H1 (cell line): Measurements from ENCODE around the gene CKLF. TPM values are rescaled to one million over a fixed set of nuclear protein-coding genes. Genes with fewer than 3 reads are reported as not detected.
A peak's percentile ranks its signal among the peaks of the same experiment; 100 is the strongest.

Source experiments
- CTCF ChIA-PET: fragments of 300-600 bp; sonication (Branson Sonifier 250); formaldehyde crosslinking; loops from one replicate; lab custom pipeline; 2021; ENCODE audit not compliant: partially characterized antibody; lab: Charles Lee
- POLR2A ChIA-PET: fragments of 300-600 bp; sonication (Branson Sonifier 250); formaldehyde crosslinking; loops from one replicate; lab custom pipeline; 2021; ENCODE audit warnings: inconsistent platforms; ENCODE audit not compliant: partially characterized antibody; lab: Charles Lee
- DNase-seq, 2 experiments: peaks; one replicate each; pipeline versions ENCODE4 v3.0.0 to v3.0.0-alpha.2; 2010 to 2022; ENCODE audit warnings: low spot score in 2 of 2, low read depth in 1 of 2, mixed read lengths in 1 of 2
- FAIRE-seq: peaks from 2 replicates; lab custom pipeline; 2011; peaks lifted over from hg19 to GRCh38; lab: Jason Lieb, UNC
- H2AFZ ChIP-seq: 2 replicates; pipeline ENCODE4 v1.8.1; 2012; ENCODE audit warnings: low read length, inconsistent platforms
- H2AK5ac ChIP-seq: 2 replicates; pipeline ENCODE4 v1.6.1; 2013; ENCODE audit warnings: low read depth, low read length
- H2BK120ac ChIP-seq: replicated peaks from 2 replicates; pipeline ENCODE3; 2013; ENCODE audit warnings: low read depth, low read length, inconsistent platforms
- H2BK12ac ChIP-seq: 2 replicates; pipeline ENCODE4 v1.6.1; 2013; ENCODE audit warnings: low read depth, low read length
- H2BK15ac ChIP-seq: 2 replicates; pipeline ENCODE4 v1.6.1; 2013; ENCODE audit warnings: low read length
- H2BK20ac ChIP-seq: 2 replicates; pipeline ENCODE4 v1.6.1; 2013; ENCODE audit warnings: low read length
- H2BK5ac ChIP-seq: 2 replicates; pipeline ENCODE4 v1.6.1; 2013; ENCODE audit warnings: low read depth, low read length
- H3K14ac ChIP-seq: 2 replicates; pipeline ENCODE4 v1.6.1; 2013; ENCODE audit warnings: inconsistent platforms; ENCODE audit not compliant: insufficient read length
- H3K18ac ChIP-seq: 2 replicates; pipeline ENCODE4 v1.6.1; 2013; ENCODE audit warnings: low read length; ENCODE audit errors: extremely low read depth
- H3K23ac ChIP-seq: 2 replicates; pipeline ENCODE4 v1.6.1; 2013; ENCODE audit warnings: inconsistent platforms; ENCODE audit not compliant: insufficient read length
- H3K23me2 ChIP-seq: 2 replicates; pipeline ENCODE4 v1.6.1; 2013; ENCODE audit warnings: low read depth, low read length
- H3K27ac ChIP-seq: 2 replicates; pipeline ENCODE4 v1.6.1; 2011; ENCODE audit warnings: low read depth, low read length, inconsistent platforms
- H3K27me3 ChIP-seq, 4 experiments: replicated peaks in 1 of 4; 1 replicate in 1 of 4; 2 replicates in 3 of 4; pipeline versions ENCODE4 v1.6.1 to v1.8.1; 2011 to 2013; ENCODE audit warnings: low read length in 3 of 4, mild to moderate bottlenecking in 3 of 4, inconsistent platforms in 2 of 4, mixed read lengths in 2 of 4, moderate library complexity in 1 of 4; ENCODE audit not compliant: control insufficient read depth in 3 of 4, insufficient read depth in 3 of 4; ENCODE audit errors: extremely low read depth in 1 of 4
- H3K36me3 ChIP-seq, 4 experiments: 2 replicates each; pipeline versions ENCODE4 v1.6.1 to v1.8.1; 2011 to 2013; ENCODE audit warnings: mild to moderate bottlenecking in 4 of 4, low read length in 3 of 4, moderate library complexity in 2 of 4, control low read depth in 1 of 4, inconsistent platforms in 1 of 4; ENCODE audit not compliant: insufficient read depth in 4 of 4, control insufficient read depth in 2 of 4
- H3K4ac ChIP-seq: replicated peaks from 2 replicates; pipeline ENCODE3; 2013; ENCODE audit warnings: low read length, low read depth, mixed read lengths, inconsistent platforms; ENCODE audit not compliant: insufficient read length
- H3K4me1 ChIP-seq, 4 experiments: replicated peaks in 1 of 4; 1 replicate in 1 of 4; 2 replicates in 3 of 4; pipeline versions ENCODE4 v1.6.1 to v1.8.1; 2011 to 2013; ENCODE audit warnings: low read length in 3 of 4, inconsistent platforms in 2 of 4, mixed read lengths in 1 of 4; ENCODE audit not compliant: insufficient read depth in 4 of 4, control insufficient read depth in 3 of 4
- H3K4me2 ChIP-seq, 2 experiments: 2 replicates each; pipeline versions ENCODE4 v1.6.1 to v1.8.1; 2011 to 2013; ENCODE audit warnings: low read depth in 2 of 2, low read length in 2 of 2, control low read depth in 1 of 2, inconsistent platforms in 1 of 2, mild to moderate bottlenecking in 1 of 2; ENCODE audit not compliant: insufficient read depth in 1 of 2
- H3K4me3 ChIP-seq, 4 experiments: fragments of 200-600, 300-600 bp in 1 of 4; sonication (generic), shearing (Covaris generic), sonication (Bioruptor Twin) in 1 of 4; 2 replicates each; pipeline versions ENCODE4 v1.5.1 to v1.8.1; 2011 to 2016; ENCODE audit warnings: low read length in 4 of 4, low read depth in 3 of 4, control low read depth in 2 of 4, inconsistent platforms in 2 of 4, mild to moderate bottlenecking in 2 of 4, mixed read lengths in 1 of 4, moderate library complexity in 1 of 4; ENCODE audit not compliant: insufficient read depth in 2 of 4; ENCODE audit errors: extremely low read depth in 1 of 4
- H3K56ac ChIP-seq: replicated peaks from 2 replicates; pipeline ENCODE3; 2013; ENCODE audit warnings: low read depth, mild to moderate bottlenecking, mixed read lengths, low read length, inconsistent platforms; ENCODE audit not compliant: insufficient read length
- H3K79me1 ChIP-seq: 2 replicates; pipeline ENCODE4 v1.6.1; 2013; ENCODE audit warnings: low read depth, low read length, control low read depth
- H3K79me2 ChIP-seq, 2 experiments: 2 replicates each; pipeline versions ENCODE4 v1.6.1 to v1.8.1; 2012 to 2013; ENCODE audit warnings: low read length in 2 of 2, mild to moderate bottlenecking in 2 of 2, inconsistent platforms in 1 of 2; ENCODE audit not compliant: insufficient read depth in 2 of 2, control insufficient read depth in 1 of 2
- H3K9ac ChIP-seq, 4 experiments: replicated peaks in 1 of 4; 1 replicate in 1 of 4; 2 replicates in 3 of 4; pipeline versions ENCODE4 v1.6.1 to v1.8.1; 2011 to 2013; ENCODE audit warnings: low read depth in 3 of 4, low read length in 3 of 4, control low read depth in 2 of 4, mild to moderate bottlenecking in 2 of 4, moderate library complexity in 2 of 4, inconsistent platforms in 1 of 4; ENCODE audit errors: extremely low read depth in 1 of 4
- H3K9me3 ChIP-seq, 2 experiments: 2 replicates each; pipeline versions ENCODE4 v1.6.1 to v1.8.1; 2012 to 2013; ENCODE audit warnings: mild to moderate bottlenecking in 2 of 2, moderate library complexity in 2 of 2, control low read depth in 1 of 2, inconsistent platforms in 1 of 2, low read depth in 1 of 2, low read length in 1 of 2, mixed read lengths in 1 of 2; ENCODE audit not compliant: insufficient read depth in 2 of 2
- H4K20me1 ChIP-seq, 2 experiments: replicated peaks in 1 of 2; 2 replicates each; pipeline versions ENCODE3 to v1.8.1; 2011 to 2013; ENCODE audit warnings: inconsistent platforms in 2 of 2, low read length in 2 of 2, mild to moderate bottlenecking in 1 of 2; ENCODE audit not compliant: insufficient read depth in 2 of 2, control insufficient read depth in 1 of 2
- H4K5ac ChIP-seq: 2 replicates; pipeline ENCODE4 v1.6.1; 2013; ENCODE audit warnings: low read length, low read depth, mixed read lengths, inconsistent platforms; ENCODE audit not compliant: insufficient read length
- H4K8ac ChIP-seq: 2 replicates; pipeline ENCODE4 v1.8.0; 2013; ENCODE audit warnings: mild to moderate bottlenecking, moderate library complexity, low read length, inconsistent platforms; ENCODE audit not compliant: insufficient read depth; ENCODE audit errors: extremely low read depth
- H4K91ac ChIP-seq: replicated peaks from 2 replicates; pipeline ENCODE3; 2013; ENCODE audit warnings: low read length, mixed read lengths, inconsistent platforms; ENCODE audit not compliant: insufficient read length
- SAP30 ChIP-seq: fragments of 300-600 bp; sonication (generic); IDR thresholded peaks from 2 replicates; pipeline ENCODE4 v1.7.1; 2012; ENCODE audit warnings: low read length, moderate library complexity, mild to moderate bottlenecking, inconsistent platforms; ENCODE audit not compliant: insufficient read depth, insufficient replicate concordance
- WGBS, 2 experiments: shearing (Covaris generic) in 1 of 2; methylation state at CpG; one replicate each; pipeline versions ENCODE4 v1.1.6 to v1.1.7; 2013 to 2015; ENCODE audit warnings: low lambda C conversion rate in 2 of 2, mixed read lengths in 2 of 2, inconsistent platforms in 1 of 2, low coverage in 1 of 2, missing lambda C conversion rate in 1 of 2; ENCODE audit not compliant: insufficient replicate concordance in 2 of 2, insufficient coverage in 1 of 2, insufficient read length in 1 of 2; ENCODE audit errors: extremely low coverage in 1 of 2, missing lambda C conversion rate in 1 of 2; 5-methylcytosine and 5-hydroxymethylcytosine counted together
- polyA plus RNA-seq, 7 experiments: library from polyadenylated mRNA; depleted of rRNA in 3 of 7; stranded (reverse) in 5 of 7; unstranded in 2 of 7; fragments of >200 nt in 5 of 7; fragments of 200-250 nt in 2 of 7; gene quantifications; 1 replicate in 5 of 7; 2 replicates in 1 of 7; 4 replicates in 1 of 7; pipeline versions ENCODE4 v1.2.1 to v1.2.3, GENCODE V29; 2011 to 2013; ENCODE audit warnings: missing spikeins in 2 of 7, mixed read lengths in 2 of 7
- total RNA-seq: library from RNA; stranded (reverse); fragmentation: NEBNext Ultra II Directional; extraction: Animal tissue kit (Norgen Biotek cat#: 25700); gene quantifications from 2 replicates; pipeline ENCODE4 v1.2.1, GENCODE V29; 2021
- TF ChIP-seq, protein P1 (sequence below): IDR thresholded peaks from 2 replicates; pipeline ENCODE4 v1.6.1; 2012; ENCODE audit warnings: inconsistent platforms

The CKLF gene
- total and polyA plus RNA-seq, 2 of the 8 experiments (the other 6 are each of a cell fraction or from before 2014, with no cell fraction given), result 21.1 to 63.5 TPM

DNA sequence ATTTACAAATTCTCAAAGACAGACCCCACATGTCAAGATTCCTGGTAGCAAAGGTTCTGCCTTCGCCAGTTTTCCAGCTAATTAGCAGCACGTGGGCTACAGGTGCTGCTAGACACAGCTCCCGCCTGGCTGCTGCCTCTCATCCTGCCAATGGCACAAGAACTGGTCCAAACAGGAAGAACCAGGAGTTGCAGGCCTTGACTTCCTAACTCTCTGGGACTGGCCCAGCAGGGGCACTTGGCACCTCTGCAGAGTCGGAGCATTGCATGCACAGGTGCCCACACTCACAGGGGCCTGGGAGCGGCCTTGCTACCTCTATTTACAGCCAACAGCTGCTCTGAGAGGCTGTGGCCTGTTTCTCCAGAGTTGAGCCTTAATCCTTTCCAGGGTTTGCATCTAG, 42.1 kb upstream of the CKLF start:
- POLR2A ChIA-PET, result no interaction called here

More for the DNA sequence above, 42.1 kb upstream of the CKLF start:
- no peak overlapping the region for H3K4me2 ChIP-seq
- no peak for DNase-seq
- H3K79me1 ChIP-seq, result no peaks in the 10 kb centered on the region
- TF ChIP-seq SAP30, result no peak
- TF ChIP-seq, protein P1, sequence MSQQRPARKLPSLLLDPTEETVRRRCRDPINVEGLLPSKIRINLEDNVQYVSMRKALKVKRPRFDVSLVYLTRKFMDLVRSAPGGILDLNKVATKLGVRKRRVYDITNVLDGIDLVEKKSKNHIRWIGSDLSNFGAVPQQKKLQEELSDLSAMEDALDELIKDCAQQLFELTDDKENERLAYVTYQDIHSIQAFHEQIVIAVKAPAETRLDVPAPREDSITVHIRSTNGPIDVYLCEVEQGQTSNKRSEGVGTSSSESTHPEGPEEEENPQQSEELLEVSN, result peak; percentile 58
- TF ChIP-seq, all 59 proteins: peak for 1
- no peaks in the 10 kb centered on the region for H3K9me3 ChIP-seq
- no peak overlapping the region for H3K56ac ChIP-seq
- H3K4ac ChIP-seq, result no peak overlapping the region
- no peak overlapping the region; the same call in 1 of the 2 replicates for H2BK12ac ChIP-seq
- H3K18ac ChIP-seq, result no peak overlapping the region
- H2AFZ ChIP-seq, result no peak overlapping the region
- H2BK15ac ChIP-seq, result no peak overlapping the region
- no peak overlapping the region for H2BK20ac ChIP-seq
- no peak for FAIRE-seq
- CTCF ChIA-PET, result interaction anchor here (0.6 to 3.3 kb wide), 12 partner anchors 11 to 152 kb away, joined by 3 to 19 read pairs (median 4); no protein-coding TSS in a partner anchor
- H3K4me1 ChIP-seq, result peaks cover 8 to 18% (median 13%) of the 10 kb centered on the region in 4 experiments; a peak in 6 of 7 replicates
- H3K23me2 ChIP-seq, result no peaks in the 10 kb centered on the region
- no peaks in the 10 kb centered on the region for H3K79me2 ChIP-seq
- no peak overlapping the region for H3K23ac ChIP-seq
- no peak overlapping the region for H2AK5ac ChIP-seq
- no peak overlapping the region for H4K8ac ChIP-seq
- no peak overlapping the region for H4K91ac ChIP-seq
- H3K4me3 ChIP-seq, result no peak overlapping the region
- H3K27ac ChIP-seq, result no peak overlapping the region
- no peak overlapping the region for H3K9ac ChIP-seq
- no peaks in the 10 kb centered on the region for H3K27me3 ChIP-seq
- H4K20me1 ChIP-seq, result no peaks in the 10 kb centered on the region
- H3K14ac ChIP-seq, result no peak overlapping the region
- no peak overlapping the region for H2BK5ac ChIP-seq
- H4K5ac ChIP-seq, result no peak overlapping the region
- WGBS, 2 experiments, result 81% methylated on average over 5 of the region's 5 CpGs; no CpG with 5 or more reads in 1 of the 2 experiments
- no peaks in the 10 kb centered on the region for H3K36me3 ChIP-seq
- no peak overlapping the region for H2BK120ac ChIP-seq
